ENCODE data around the gene AEN. TPM values are rescaled to one million over a fixed set of nuclear protein-coding genes. Genes with fewer than 3 reads are reported as not detected.

The AEN gene
- total RNA-seq, 4 donors from 2014 or later = 13.3 to 29.0 (median 23.4) TPM

- no peaks in the 10 kb centered on the region for H3K36me3 ChIP-seq
- DNase-seq (ENCODE audit: extremely low spot score) = peak; percentile 87
- intact Hi-C loops (cut with DNase I) = loop anchor here (5.0 kb wide), 1 partner anchor 173 kb away; no protein-coding TSS in a partner anchor
- 78% methylated on average over 16 of the region's 18 CpGs for WGBS
- no peak overlapping the region for H3K4me3 ChIP-seq
- no peak overlapping the region for H3K27ac ChIP-seq (replicated peaks in 1 of 4)
- H3K4me1 ChIP-seq = peaks cover 4 to 11% (median 8%) of the 10 kb centered on the region in 4 donors
- TF ChIP-seq CTCF (IDR thresholded peaks at IDR 0.05) = no peak
- no peak for TF ChIP-seq POLR2AphosphoS5 (IDR thresholded peaks at IDR 0.05)
- no peaks in the 10 kb centered on the region for H3K9me3 ChIP-seq
- H3K27me3 ChIP-seq = peaks cover 0 to 11% (median 0%) of the 10 kb centered on the region in 4 donors
Observed at GRCh38 chr15:88658972-88659931, 38.1 kb downstream of the AEN start.

GRCh38 chr15:88661041-88661700 is 40.0 kb downstream of the AEN start:
- peaks cover 0 to 16% (median 0%) of the 10 kb centered on the region in 4 donors for H3K27me3 ChIP-seq
- H3K9me3 ChIP-seq = no peaks in the 10 kb centered on the region
- no peak overlapping the region for H3K4me3 ChIP-seq
- H3K4me1 ChIP-seq = peaks cover 4 to 11% (median 8%) of the 10 kb centered on the region in 4 donors
- peak; percentile 57 for DNase-seq (ENCODE audit: extremely low spot score)
- intact Hi-C loops (cut with DNase I) = no loop called here
- no peaks in the 10 kb centered on the region for H3K36me3 ChIP-seq
- no peak overlapping the region for H3K27ac ChIP-seq (replicated peaks in 1 of 4)
- TF ChIP-seq POLR2AphosphoS5 (IDR thresholded peaks at IDR 0.05) (no peak), POLR2A (IDR thresholded peaks at IDR 0.05; ENCODE audit: low read depth) (no peak), CTCF (IDR thresholded peaks at IDR 0.05) (no peak)

GRCh38 chr15:88661761-88662556 is 40.8 kb downstream of the AEN start:
- H3K9me3 ChIP-seq = no peaks in the 10 kb centered on the region
- peak; percentile 50 for DNase-seq (ENCODE audit: extremely low spot score)
- peaks cover 4 to 11% (median 8%) of the 10 kb centered on the region in 4 donors for H3K4me1 ChIP-seq
- TF ChIP-seq POLR2AphosphoS5 (IDR thresholded peaks at IDR 0.05) (no peak), CTCF (IDR thresholded peaks at IDR 0.05) (no peak), POLR2A (IDR thresholded peaks at IDR 0.05; ENCODE audit: low read depth) (no peak), EP300 (IDR thresholded peaks at IDR 0.05) (no peak)
- no peak overlapping the region for H3K27ac ChIP-seq (replicated peaks in 1 of 4)
- WGBS = 77% methylated on average over 4 of the region's 4 CpGs
- intact Hi-C loops (cut with DNase I) = no loop called here
- H3K36me3 ChIP-seq = no peaks in the 10 kb centered on the region
- H3K27me3 ChIP-seq = peaks cover 0 to 20% (median 0%) of the 10 kb centered on the region in 4 donors
- no peak overlapping the region for H3K4me3 ChIP-seq

- H3K36me3 ChIP-seq = no peaks in the 10 kb centered on the region
- intact Hi-C loops (cut with DNase I) = no loop called here
- no peak for TF ChIP-seq EP300 (IDR thresholded peaks at IDR 0.05)
- no peak for TF ChIP-seq CTCF (IDR thresholded peaks at IDR 0.05)
- no peak for TF ChIP-seq POLR2AphosphoS5 (IDR thresholded peaks at IDR 0.05)
- no peak for TF ChIP-seq POLR2A (IDR thresholded peaks at IDR 0.05; ENCODE audit: low read depth)
- 90% methylated on average over 5 of the region's 6 CpGs for WGBS
- H3K9me3 ChIP-seq = no peaks in the 10 kb centered on the region
- H3K27me3 ChIP-seq = peaks cover 0 to 20% (median 0%) of the 10 kb centered on the region in 4 donors
- H3K4me1 ChIP-seq = peaks cover 0 to 11% (median 7%) of the 10 kb centered on the region in 4 donors
- H3K4me3 ChIP-seq = no peak overlapping the region
- no peak overlapping the region for H3K27ac ChIP-seq (replicated peaks in 1 of 4)
- peak; percentile 82 for DNase-seq (ENCODE audit: extremely low spot score)
Observed at GRCh38 chr15:88663141-88663621, 42.0 kb downstream of the AEN start.
